NCI-H2227 treated with DMSO at 0.1 percent for 48 hours (cell line): ENCODE data around the gene PLCB1.
A peak's percentile ranks its signal among the peaks of the same experiment; 100 is the strongest.
"Not testable (repeated sequence)": the region's sequence is repeated elsewhere in the genome, so short reads cannot be mapped to it uniquely, and the experiment has no call there.

Experiments used
- DNase-seq: peaks from one replicate; lab custom pipeline; 2025; lab: John Stamatoyannopoulos, UW

The PLCB1 gene

DNA sequence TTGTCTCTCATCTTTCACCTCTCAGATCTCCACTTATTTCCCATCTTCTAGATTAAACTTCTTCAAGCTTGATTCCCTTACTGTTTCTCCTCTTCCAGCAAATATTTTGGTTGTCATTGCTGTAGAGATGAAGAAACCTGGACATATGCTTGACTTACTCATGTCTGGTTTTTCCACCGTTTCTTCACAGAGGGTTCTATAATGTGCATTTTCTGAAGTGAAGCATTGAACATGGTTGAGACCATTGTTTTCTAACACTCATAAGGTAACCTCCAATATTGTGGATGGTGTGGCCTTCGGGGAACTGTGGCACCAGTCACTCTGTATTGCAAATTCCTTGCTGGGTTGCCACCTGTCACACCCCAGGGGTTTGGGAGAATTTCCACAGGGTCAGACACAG lies 237.2 kb downstream of the PLCB1 start:
- no peak for DNase-seq

DNA sequence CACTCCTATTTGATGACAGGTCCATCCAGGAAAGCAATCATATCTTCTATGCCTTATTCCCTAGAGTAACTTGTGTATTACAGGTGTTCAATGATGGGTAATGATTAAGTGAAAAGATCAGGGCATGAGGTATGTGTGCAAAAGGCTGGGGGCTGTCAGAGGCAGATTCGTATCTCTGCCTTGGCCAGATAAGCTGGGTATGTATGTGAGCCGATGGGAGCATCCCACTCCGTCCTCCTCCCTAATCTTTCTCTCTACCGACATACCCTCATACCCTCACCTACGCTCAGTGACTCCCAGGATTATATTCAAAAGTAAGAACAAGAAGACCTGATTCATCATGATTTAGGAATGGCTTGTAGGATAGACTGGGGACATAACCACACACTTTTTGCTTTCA lies 238.7 kb downstream of the PLCB1 start:
- no peak for DNase-seq

DNA sequence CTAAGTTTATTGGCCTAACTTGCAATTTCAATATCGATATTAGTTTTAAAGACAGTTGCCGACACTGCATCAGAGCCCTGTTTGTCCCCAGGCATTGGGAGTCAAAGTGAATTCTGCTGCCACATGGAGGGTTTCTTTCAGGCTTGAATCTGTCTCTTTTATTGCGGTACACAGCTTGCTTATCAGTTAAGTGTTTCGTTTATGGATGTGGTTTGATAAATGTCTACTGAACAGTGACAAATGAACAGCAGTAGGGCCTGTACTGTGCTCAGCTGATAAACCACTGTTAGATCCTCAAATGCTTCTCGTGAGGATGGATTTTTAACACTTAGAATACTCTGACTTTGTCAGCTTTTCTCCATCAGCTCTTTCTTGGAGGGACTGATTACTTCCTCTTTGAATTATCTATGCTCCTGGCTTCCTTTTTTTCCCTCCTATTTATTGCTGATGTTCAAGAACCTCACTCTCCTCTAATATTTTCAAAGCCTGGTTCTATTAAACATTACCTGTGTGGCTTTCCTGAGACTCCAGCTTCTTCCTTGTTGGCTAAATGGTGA lies 240.8 kb downstream of the PLCB1 start:
- no peak for DNase-seq

DNA sequence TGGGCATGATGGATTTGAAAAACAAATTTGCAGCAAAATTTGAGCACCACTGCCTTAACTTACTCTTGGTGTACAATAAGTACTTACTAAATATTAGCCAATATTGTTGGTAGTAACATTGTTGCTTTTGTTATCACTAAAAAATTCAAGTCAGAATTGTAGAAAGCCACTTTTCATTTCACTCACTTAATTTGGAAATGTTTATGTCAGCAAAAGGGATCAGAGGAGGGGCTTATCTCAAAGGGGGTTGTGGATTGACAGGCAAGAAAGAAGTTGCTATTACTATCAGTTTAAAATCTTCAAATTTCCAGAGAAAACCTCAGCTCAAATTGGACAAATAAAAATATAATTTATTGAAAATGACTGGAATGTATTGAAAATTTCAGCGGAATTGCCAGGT lies 241.5 kb downstream of the PLCB1 start:
- DNase-seq = no peak

DNA sequence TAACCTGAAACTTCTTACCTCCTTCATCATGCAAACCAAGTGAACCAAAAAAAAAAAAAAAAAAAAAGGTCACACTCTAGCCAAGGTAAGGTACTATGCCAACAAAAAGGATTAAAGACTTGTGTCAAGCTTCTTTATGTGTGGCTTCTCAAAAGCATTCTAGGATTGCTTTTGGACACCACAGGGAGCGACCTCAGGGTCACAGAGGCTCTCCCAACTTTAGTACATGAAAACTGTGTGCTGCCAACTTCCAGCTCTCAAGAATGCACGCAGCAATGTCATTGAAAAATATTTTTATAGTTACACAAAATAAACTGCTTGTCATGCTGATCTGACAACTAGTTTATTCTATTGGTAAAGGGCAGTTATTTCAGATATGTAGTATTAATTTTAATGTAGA lies 243.8 kb downstream of the PLCB1 start:
- DNase-seq = no peak

DNA sequence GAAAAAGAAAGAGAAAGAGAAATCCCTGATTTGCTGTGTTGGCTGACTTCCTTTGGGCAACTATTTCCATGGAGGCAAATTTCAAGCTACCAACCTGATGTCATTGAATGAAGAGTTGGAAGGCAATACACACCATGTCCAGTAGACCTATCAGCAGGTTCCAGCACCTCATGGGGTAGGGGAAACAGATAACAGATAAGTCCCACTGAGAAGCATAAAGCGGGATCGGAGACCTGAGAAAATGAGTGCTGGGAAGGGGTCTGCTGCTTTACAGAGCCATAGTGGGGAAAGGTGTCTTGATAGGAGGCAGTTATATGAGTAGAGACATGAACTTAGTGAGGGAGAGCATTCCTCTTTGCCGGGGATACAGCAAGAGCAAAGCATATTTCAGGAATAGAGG lies 244.9 kb downstream of the PLCB1 start:
- no peak for DNase-seq

DNA sequence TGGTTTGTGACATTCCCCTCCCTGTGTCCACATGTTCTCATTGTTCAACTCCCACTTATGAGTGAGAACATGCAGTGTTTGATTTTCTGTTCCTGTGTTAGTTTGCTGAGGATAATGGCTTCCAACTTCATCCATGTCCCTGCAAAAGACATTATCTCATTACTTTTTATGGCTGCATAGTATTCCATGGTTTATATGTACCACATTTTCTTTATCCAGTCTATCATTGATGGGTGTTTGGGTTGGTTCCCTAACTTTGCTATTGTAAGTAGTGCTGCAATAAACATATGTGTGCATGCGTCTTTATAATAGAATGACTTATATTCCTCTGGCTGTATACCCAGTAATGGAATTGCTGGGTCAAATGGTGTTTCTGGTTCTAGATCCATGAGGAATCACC lies 247.1 kb downstream of the PLCB1 start:
- not testable (repeated sequence) for DNase-seq

DNA sequence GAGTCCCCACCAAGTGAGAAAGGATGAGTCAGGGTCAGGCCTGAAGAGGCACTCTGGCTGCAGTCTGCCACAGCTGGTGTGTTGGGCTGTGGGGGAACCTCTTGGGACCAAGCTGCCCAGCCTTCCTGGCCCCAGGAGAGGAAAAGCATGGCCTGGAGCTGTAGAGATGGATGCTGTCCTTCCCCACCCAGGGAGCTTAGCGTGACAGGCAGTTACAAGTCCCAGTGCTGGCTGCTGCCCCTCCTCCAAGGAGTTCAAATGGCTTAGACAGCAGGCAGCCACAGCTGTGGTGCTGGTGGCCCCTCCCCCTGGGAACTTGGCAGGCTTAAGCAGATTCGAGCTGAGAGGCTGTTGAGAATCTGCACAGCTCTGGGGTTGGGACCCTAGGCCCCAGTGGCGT lies 253.2 kb downstream of the PLCB1 start:
- DNase-seq = no peak

DNA sequence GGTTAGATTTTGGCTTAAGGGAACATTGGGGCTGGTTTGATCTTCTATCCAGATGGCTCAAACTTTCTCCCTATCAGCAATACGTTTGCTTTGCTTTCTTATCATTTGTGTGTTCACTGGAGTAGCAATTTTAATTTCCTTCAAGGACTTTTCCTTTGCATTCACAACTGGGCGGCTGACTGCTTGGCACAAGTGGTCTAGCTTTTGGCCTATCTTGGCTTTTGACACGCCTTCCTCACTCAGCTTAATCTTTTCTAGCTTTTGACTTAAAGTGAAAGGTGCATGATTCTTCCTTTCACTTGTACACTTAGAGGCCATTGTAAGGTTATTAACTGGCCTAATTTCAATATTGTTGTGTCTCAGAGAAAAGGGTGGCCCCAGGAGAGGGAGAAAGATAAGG lies 254.9 kb downstream of the PLCB1 start:
- DNase-seq = no peak

DNA sequence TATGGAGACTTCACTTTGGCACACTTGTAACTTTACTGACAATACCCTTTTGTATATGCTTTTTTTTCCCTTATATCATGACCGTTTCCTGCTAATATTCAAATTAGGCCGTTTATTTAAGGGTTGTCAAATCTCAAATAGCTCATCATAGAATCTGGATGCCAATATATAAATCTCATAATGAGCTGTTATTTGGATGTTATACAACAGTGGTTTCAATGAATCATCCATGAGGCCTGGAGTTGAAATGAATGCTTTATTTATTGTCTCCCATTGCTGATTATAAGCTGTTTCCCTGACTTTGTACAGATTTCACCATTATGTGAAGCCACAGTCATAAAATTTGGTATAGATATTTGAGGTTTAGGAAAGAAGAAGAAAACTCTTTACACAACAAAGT lies 256.1 kb downstream of the PLCB1 start:
- DNase-seq = no peak

DNA sequence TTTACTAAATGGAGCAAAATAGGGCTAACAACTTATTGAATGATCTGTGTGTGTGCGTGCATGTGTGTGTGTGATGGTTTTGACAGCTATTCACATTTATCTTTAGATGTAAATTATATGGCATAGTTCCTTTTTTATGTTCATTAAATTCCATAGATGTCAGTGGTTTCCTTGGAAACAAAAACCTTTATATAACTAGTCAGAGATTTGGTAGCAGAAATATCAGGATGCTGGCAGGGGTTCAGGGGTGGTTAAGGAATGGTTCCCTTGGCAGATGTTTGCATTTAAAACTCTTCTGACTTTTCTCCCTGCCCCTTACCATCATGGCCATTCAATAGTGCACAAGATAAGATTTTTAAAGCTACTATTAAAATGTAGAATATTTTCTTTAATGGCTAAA lies 256.6 kb downstream of the PLCB1 start:
- DNase-seq = no peak

DNA sequence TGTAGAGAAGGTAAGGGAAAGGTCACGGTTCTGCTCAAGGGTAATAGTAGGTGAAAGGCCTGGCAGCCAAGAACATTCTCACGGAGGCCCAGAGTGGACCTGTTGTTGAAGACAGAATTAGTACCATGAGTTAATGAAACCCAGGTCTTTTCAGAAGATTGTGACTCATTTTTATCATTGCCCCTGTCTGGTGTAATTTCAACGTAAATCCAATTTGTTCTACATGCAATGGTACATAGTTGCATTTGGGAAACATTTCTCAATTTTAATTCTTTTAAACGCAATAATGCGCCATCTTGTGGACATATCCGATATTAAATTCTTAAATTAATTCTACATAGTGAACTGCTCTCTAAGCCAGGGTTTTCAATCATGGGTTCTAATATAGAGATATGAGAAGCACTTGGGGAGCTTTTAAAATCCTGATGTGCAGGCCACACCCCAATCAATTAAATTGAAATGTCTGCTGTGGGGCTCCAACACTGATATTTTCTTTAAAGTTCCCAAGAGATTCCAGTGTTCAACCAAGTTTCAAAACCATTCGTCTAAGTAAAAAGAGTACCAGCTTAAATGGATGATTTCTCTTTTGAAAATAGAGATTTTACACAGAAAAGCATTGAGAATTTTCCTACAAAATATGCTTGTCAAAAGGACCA lies 257.4 kb downstream of the PLCB1 start:
- DNase-seq = peak; percentile 61

DNA sequence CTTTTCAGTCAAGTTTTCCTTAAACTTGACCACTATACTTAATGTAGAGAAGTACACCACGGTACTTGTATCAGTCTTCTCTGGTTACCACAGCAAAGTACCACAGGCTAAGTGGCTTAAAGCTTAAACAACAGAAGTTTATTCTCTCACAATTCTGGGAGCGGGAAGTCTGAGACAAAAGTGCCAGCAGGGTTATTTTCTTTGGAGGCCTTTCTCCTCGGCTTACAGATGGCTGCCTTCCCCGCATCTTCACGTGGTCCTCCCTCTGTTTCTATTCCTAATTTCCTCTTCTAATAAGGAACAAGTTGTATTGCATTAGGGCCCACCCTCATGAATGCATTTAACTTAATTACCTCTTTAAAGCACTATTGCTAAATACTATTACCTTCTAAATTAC lies 258.0 kb downstream of the PLCB1 start:
- no peak for DNase-seq

DNA sequence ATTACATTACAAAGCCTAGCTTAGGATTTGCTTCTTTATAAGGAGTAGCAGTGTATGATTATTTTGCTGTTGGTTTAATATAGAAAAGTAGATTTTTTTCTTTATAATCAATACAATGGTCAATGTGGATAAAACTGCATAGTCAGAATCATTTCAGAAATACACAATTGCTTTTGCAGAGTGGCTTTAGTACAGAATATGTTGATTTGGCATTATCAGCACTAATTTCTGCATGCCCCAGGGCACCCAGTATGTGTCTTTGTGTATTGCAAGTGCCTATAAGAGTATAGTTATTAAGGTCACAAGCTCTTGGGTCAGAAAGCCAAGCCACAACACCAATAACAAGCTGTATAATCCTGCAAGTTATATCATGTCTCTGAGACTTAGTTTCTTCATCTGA lies 258.4 kb downstream of the PLCB1 start:
- no peak for DNase-seq

DNA sequence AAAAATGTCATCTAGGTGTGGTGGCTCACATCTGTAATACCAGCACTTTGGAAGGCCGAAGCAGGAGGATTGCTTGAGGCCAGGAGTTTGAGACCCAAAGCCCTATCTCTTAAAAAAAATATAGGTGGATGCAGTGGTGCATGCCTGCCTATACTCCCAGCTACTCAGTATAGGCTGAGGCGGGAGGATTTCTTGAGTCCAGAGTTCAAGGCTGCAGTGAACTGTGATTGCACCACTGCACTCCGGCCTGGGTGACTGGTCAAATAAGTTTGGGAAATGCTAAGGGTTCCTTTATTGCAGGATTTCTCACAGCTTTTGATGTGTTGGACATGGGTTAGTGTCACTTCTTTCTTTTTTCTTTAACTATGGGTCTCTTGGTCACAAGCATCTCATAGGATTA lies 261.3 kb downstream of the PLCB1 start:
- no peak for DNase-seq

DNA sequence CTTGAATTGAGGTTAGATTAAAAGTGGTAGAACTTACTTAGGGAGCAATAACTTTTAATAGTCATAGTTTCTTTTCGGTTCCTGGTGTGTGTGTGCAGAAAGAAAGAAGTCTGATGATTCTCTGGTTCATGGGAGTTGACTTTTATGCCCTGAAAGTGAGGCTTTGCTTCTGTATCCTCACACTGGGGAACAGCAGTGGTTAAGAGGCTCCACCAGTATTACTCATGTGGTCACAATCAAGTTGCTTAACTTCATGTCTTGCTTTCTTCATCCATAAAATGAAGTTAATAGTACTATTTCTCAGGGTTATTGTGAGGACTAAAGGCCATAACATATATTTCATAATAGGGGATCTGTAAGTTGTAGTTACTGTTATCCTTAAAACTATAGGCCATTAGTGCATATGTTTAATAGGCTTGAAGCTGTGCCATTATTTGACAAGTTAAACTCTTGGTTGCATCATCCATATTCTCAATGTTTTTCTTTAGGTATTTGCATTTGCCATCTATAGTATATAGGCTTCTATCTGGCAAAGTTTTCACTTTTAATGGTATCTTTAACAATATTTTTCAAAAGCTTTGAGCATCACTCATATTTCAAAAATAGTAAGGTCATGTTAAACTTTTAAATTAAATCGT lies 262.4 kb downstream of the PLCB1 start:
- no peak for DNase-seq

DNA sequence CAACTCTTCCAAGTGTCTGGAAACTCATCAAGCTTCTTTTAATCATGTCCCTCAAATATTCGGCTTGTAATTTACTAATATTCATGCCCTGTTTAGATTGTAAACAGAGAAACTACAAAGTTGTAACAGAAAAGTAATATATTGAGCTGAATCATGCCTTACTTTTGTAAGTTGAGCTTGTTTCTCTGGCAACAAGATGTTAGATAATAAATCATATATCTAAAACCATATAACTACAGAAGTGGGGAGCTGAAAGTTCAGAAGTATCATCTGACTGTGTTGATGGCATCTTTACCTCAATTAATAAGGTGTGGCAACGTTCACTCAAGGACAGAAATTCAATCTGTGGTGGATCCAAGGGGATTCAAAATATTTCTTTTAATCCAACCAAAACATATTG lies 263.9 kb downstream of the PLCB1 start:
- no peak for DNase-seq

DNA sequence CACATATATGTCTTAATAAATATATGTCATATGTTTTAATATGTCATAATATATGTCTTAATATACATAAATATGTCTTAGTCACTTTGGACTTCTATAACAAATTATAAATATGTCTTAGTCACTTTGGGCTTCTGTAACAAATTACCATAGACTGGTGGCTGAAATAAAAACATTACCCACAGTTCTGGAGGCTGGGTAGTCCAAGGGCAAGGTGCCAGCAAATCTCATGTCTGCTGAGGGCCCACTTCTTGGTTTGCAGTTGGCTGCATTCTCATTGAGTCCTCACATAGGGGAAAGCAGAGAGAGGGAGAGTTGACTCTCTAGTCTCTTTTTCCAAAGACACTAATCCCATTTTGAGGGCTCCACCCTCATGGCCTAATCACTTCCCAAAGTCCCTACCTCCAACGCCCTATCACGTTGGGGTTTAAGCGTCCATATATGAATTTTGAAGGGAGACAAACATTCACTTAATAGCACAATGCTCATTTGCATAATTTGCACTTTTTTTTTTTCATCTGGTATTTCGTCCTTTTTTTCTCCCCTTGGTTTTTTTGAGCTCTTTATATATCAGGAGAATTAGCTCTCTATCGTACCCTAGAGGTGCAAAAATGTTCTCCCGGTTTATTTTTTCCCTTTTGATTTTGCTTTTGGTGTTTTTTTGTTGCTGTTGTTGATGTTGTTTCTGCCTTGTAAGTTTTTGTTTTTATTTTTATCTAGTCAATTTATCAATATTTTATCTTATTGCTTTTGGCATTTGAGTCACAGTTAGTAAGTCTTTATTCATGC lies 266.4 kb downstream of the PLCB1 start:
- DNase-seq = no peak

DNA sequence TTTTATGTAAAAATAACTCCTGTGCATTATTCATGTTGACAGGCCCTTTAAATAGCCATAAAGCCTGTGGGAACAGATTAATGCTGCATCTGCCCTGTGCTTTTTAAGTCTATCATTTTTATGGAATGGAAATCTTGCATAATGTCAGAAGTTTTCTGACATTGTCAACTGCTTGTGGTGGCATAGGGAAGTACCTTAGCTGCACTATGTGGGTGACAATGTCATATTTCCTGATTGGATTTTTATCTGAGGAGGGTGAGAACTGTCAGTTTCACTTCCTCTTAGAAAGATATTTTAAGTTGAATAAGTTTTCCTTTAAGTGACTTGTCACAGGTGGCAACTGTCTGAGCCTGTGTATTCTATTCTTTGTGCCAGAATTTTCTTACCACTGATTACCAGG lies 267.9 kb downstream of the PLCB1 start:
- no peak for DNase-seq

DNA sequence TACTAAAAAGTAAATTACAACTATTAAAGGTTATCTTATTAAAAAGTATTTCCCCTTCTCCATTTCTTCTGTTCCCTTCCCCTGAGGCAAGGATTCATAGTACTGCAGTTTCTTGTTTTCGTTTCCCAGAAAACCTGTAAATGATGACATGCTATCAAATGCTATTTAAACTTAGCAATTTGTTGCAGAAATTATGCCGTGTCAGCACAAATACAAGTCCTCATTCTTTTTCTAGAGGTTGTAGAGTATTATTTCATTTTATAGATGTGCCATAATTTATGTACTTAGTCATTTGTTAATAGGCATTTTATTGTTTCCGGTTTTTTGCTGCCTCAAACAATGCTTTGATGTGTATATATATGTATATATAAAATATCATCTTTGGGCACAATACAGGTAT lies 268.4 kb downstream of the PLCB1 start:
- DNase-seq = no peak

DNA sequence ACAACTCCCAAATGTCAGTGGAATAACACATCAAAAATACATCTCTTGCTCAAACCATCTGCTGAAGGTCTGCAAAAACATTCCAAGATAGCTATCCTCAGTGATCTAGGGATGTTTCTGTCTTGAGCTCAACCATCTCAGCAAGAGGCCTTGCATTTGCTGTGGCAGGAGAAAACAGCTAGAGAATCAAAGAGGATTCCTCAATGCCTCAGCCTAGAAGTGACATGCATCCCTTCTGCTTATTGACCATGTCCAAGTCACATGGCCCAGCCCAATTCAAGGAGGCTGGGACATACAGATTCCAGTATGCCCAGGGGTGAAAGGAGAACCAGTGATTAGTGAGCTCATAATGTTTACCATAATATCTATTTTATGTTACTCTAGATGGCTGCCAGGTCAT lies 269.5 kb downstream of the PLCB1 start:
- no peak for DNase-seq

DNA sequence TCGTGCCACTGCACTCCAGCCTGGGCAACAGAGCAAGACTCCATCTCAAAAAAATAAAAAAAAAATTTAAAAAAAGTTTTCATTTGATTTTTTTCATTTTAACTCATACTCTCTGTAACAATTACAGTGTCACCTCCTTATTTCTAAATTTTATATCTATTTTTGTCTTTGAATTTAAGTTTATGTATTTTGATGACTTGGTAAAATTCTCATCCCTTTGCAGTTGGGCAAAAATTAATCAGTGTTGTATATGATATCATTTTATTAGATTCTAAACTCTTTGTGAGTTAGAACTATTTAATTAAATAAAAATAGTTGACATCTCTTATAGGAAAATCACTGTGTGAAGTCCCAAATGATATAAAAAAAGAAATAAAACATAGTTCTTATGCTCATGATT lies 270.7 kb downstream of the PLCB1 start:
- DNase-seq = no peak
